SU-DHL-6 (cell line): ENCODE results near the gene IKBKE.

Experiments
- H2AFZ ChIP-seq: fragments of 200-600 bp; sonication (generic); 2 replicates; pipeline ENCODE4 v1.6.1; 2014; ENCODE audit warnings: low read depth, mild to moderate bottlenecking, moderate library complexity, mixed read lengths, antibody characterized with exemption, low read length; ENCODE audit not compliant: severe bottlenecking
- H3F3A ChIP-seq: fragments of 200-600 bp; shearing (Covaris generic); 2 replicates; pipeline ENCODE4 v1.6.0; 2016; ENCODE audit warnings: antibody characterized with exemption, mild to moderate bottlenecking; ENCODE audit not compliant: insufficient read depth
- H3K27ac ChIP-seq: fragments of 200-600 bp; sonication (generic); 2 replicates; pipeline ENCODE4 v1.5.1; 2016; ENCODE audit warnings: low read depth, mild to moderate bottlenecking, low read length, moderate library complexity, mixed read lengths
- H3K27me3 ChIP-seq: fragments of 200-600 bp; sonication (generic), shearing (Covaris generic); 2 replicates; pipeline ENCODE4 v1.6.0; 2014; ENCODE audit warnings: mild to moderate bottlenecking, low read length
- H3K36me3 ChIP-seq: fragments of 200-600 bp; sonication (generic); 2 replicates; pipeline ENCODE4 v1.6.1; 2014; ENCODE audit warnings: mild to moderate bottlenecking, low read length, mixed read lengths
- H3K4me2 ChIP-seq: fragments of 300-600, 200-600 bp; shearing (Covaris generic), sonication (generic); 2 replicates; pipeline ENCODE4 v1.6.0; 2014; ENCODE audit warnings: low read length, low read depth, mild to moderate bottlenecking; ENCODE audit not compliant: poor library complexity, severe bottlenecking
- H3K4me3 ChIP-seq: fragments of 200-600 bp; sonication (generic); 2 replicates; pipeline ENCODE4 v1.5.1; 2014; ENCODE audit warnings: antibody characterized with exemption, low read length, mild to moderate bottlenecking, mixed read lengths; ENCODE audit not compliant: insufficient read depth, poor library complexity, severe bottlenecking
- H3K79me2 ChIP-seq: fragments of 200-600 bp; sonication (generic); 2 replicates; pipeline ENCODE4 v1.6.1; 2014; ENCODE audit warnings: mild to moderate bottlenecking, low read length, moderate library complexity; ENCODE audit not compliant: insufficient read depth
- H3K9ac ChIP-seq: fragments of 200-600 bp; sonication (generic); 2 replicates; pipeline ENCODE4 v1.7.0; 2014; ENCODE audit warnings: mild to moderate bottlenecking, low read length
- H3K9me2 ChIP-seq: fragments of 200-600 bp; sonication (generic); replicated peaks from 2 replicates; pipeline ENCODE4 v1.6.1; 2014; ENCODE audit warnings: low read length; ENCODE audit not compliant: insufficient read depth
- H3K9me3 ChIP-seq: fragments of 200-600 bp; sonication (generic); 2 replicates; pipeline ENCODE4 v1.6.1; 2014; ENCODE audit warnings: low read length, mixed read lengths; ENCODE audit not compliant: insufficient read depth
- H4K20me1 ChIP-seq: fragments of 200-600 bp; sonication (generic); 2 replicates; pipeline ENCODE4 v1.6.1; 2014; ENCODE audit warnings: low read depth, mild to moderate bottlenecking, antibody characterized with exemption, low read length, moderate library complexity, mixed read lengths
- CTCF ChIP-seq: fragments of 200-600 bp; sonication (generic); IDR thresholded peaks from one replicate; pipeline ENCODE4 v1.5.1; 2017; ENCODE audit warnings: antibody characterized with exemption, mild to moderate bottlenecking, low read length, moderate library complexity; ENCODE audit not compliant: insufficient read depth, poor library complexity, severe bottlenecking
- EZH2phosphoT487 ChIP-seq: fragments of 200-600 bp; sonication (generic), shearing (Covaris generic); conservative IDR thresholded peaks from 2 replicates; pipeline ENCODE4 v1.6.1; 2018; ENCODE audit warnings: mild to moderate bottlenecking, antibody characterized with exemption, low read length, moderate library complexity, mixed read lengths

The IKBKE gene

GRCh38 chr1:206427291-206427690, 43.0 kb upstream of the IKBKE start:
- Histone ChIP-seq H2AFZ (no peak overlapping the region), H3K9me3 (no peaks in the 10 kb centered on the region), H3K36me3 (peaks cover 4% of the 10 kb centered on the region; the same call in 1 of the 2 replicates), H3K9me2 (no peaks in the 10 kb centered on the region), H3F3A (no peaks in the 10 kb centered on the region), H4K20me1 (no peaks in the 10 kb centered on the region), H3K27ac (no peak overlapping the region), H3K9ac (no peak overlapping the region), H3K4me2 (no peak overlapping the region), H3K79me2 (no peaks in the 10 kb centered on the region), H3K27me3 (no peaks in the 10 kb centered on the region), H3K4me3 (no peak overlapping the region)
- TF ChIP-seq EZH2phosphoT487 (no peak), CTCF (no peak)

- Histone ChIP-seq H3K4me2 (no peak overlapping the region), H3K9ac (no peak overlapping the region), H3K9me3 (no peaks in the 10 kb centered on the region), H3K9me2 (no peaks in the 10 kb centered on the region), H3K27me3 (no peaks in the 10 kb centered on the region), H3K79me2 (no peaks in the 10 kb centered on the region), H3F3A (no peaks in the 10 kb centered on the region), H3K36me3 (peaks cover 4% of the 10 kb centered on the region; the same call in 1 of the 2 replicates), H4K20me1 (no peaks in the 10 kb centered on the region), H3K27ac (no peak overlapping the region), H3K4me3 (no peak overlapping the region), H2AFZ (no peak overlapping the region)
- TF ChIP-seq CTCF (no peak), EZH2phosphoT487 (no peak)
Measured at GRCh38 chr1:206429421-206429820, 40.9 kb upstream of the IKBKE start.

GRCh38 chr1:206430031-206430983, 40.0 kb upstream of the IKBKE start:
- Histone ChIP-seq H3K27ac (no peak overlapping the region), H3F3A (no peaks in the 10 kb centered on the region), H3K4me3 (no peak overlapping the region), H3K36me3 (peaks cover 4% of the 10 kb centered on the region; the same call in 1 of the 2 replicates), H3K9me2 (no peaks in the 10 kb centered on the region), H3K27me3 (no peaks in the 10 kb centered on the region), H2AFZ (no peak overlapping the region), H3K4me2 (no peak overlapping the region), H3K9me3 (no peaks in the 10 kb centered on the region), H4K20me1 (no peaks in the 10 kb centered on the region), H3K79me2 (no peaks in the 10 kb centered on the region), H3K9ac (no peak overlapping the region)
- TF ChIP-seq CTCF (no peak), EZH2phosphoT487 (no peak)
